GM23338 (cell line): Measurements from ENCODE around the gene TCF7L1. TPM values are rescaled to one million over a fixed set of nuclear protein-coding genes. Genes with fewer than 3 reads are reported as not detected.

Source experiments
- ATAC-seq: fragments of 200-7000 bp; cut with Tn5 transposase; 3 replicates; pipeline ENCODE4 v1.9.1; 2020
- DNase-seq: peaks from one replicate; pipeline ENCODE4 v3.0.0-alpha.2; 2015; ENCODE audit warnings: low spot score
- H2AFZ ChIP-seq: fragments of 200-600 bp; sonication (generic); 2 replicates; pipeline ENCODE4 v1.8.0; 2016; ENCODE audit warnings: antibody characterized with exemption, mild to moderate bottlenecking, moderate library complexity
- H3F3A ChIP-seq: fragments of 200-600 bp; sonication (generic); replicated peaks from 2 replicates; pipeline ENCODE4 v1.8.0; 2017; ENCODE audit warnings: antibody characterized with exemption, mixed run types, low read depth
- H3K27ac ChIP-seq: fragments of 200-600 bp; sonication (generic); 2 replicates; pipeline ENCODE4 v1.6.1; 2016; ENCODE audit warnings: low read depth
- H3K27me3 ChIP-seq: fragments of 200-600 bp; sonication (generic); 2 replicates; pipeline ENCODE4 v1.8.0; 2016; ENCODE audit warnings: mild to moderate bottlenecking, mixed run types, moderate library complexity; ENCODE audit not compliant: insufficient read depth
- H3K36me3 ChIP-seq: fragments of 200-600 bp; sonication (generic); 2 replicates; pipeline ENCODE4 v1.8.0; 2016; ENCODE audit warnings: mild to moderate bottlenecking; ENCODE audit not compliant: insufficient read depth
- H3K4me1 ChIP-seq: fragments of 200-600 bp; sonication (generic); 2 replicates; pipeline ENCODE4 v1.8.0; 2016; ENCODE audit warnings: mild to moderate bottlenecking, moderate library complexity; ENCODE audit not compliant: insufficient read depth
- H3K4me2 ChIP-seq: fragments of 200-600 bp; sonication (generic); 2 replicates; pipeline ENCODE4 v1.7.1; 2017; ENCODE audit warnings: mixed run types
- H3K4me3 ChIP-seq: fragments of 200-600 bp; sonication (generic); 2 replicates; pipeline ENCODE4 v1.6.1; 2016; ENCODE audit warnings: mixed run types
- H3K79me2 ChIP-seq: fragments of 200-600 bp; sonication (generic); replicated peaks from 2 replicates; pipeline ENCODE4 v1.8.0; 2017; ENCODE audit warnings: mild to moderate bottlenecking; ENCODE audit not compliant: insufficient read depth
- H3K9me2 ChIP-seq: fragments of 200-600 bp; sonication (generic); 2 replicates; pipeline ENCODE4 v1.8.0; 2017; ENCODE audit not compliant: insufficient read depth
- H4K20me1 ChIP-seq: fragments of 200-600 bp; sonication (generic); replicated peaks from 2 replicates; pipeline ENCODE4 v1.8.0; 2017; ENCODE audit warnings: mild to moderate bottlenecking; ENCODE audit not compliant: insufficient read depth
- H3K27ac Mint-ChIP-seq: 2 replicates; pipeline ENCODE4 v1.8.0; 2020; ENCODE audit warnings: inconsistent platforms, mild to moderate bottlenecking, moderate library complexity, mixed read lengths
- H3K27me3 Mint-ChIP-seq: 3 replicates; pipeline ENCODE4 v1.8.0; 2022; ENCODE audit warnings: low read depth, mild to moderate bottlenecking, moderate library complexity, mixed read lengths, inconsistent platforms; ENCODE audit not compliant: insufficient read depth, poor library complexity
- H3K36me3 Mint-ChIP-seq: 3 replicates; pipeline ENCODE4 v1.8.0; 2021; ENCODE audit warnings: low read depth, mild to moderate bottlenecking, inconsistent platforms, moderate library complexity, mixed read lengths
- H3K4me1 Mint-ChIP-seq: 3 replicates; pipeline ENCODE4 v1.8.0; 2020; ENCODE audit warnings: mild to moderate bottlenecking, inconsistent platforms, mixed read lengths
- H3K4me3 Mint-ChIP-seq: 3 replicates; pipeline ENCODE4 v1.8.0; 2021; ENCODE audit warnings: moderate library complexity, mild to moderate bottlenecking, inconsistent platforms, mixed read lengths
- H3K9me3 Mint-ChIP-seq: 3 replicates; pipeline ENCODE4 v1.8.0; 2020; ENCODE audit warnings: moderate library complexity, mild to moderate bottlenecking, inconsistent platforms, mixed read lengths
- CTCF ChIP-seq, 2 experiments: fragments of 200-600 bp in 1 of 2; sonication (generic) in 1 of 2; conservative IDR thresholded peaks; 2 replicates each; pipeline versions ENCODE4 v1.5.1 to v1.6.1; 2016 to 2017; ENCODE audit warnings: antibody characterized with exemption in 2 of 2, low read depth in 2 of 2, mild to moderate bottlenecking in 2 of 2, moderate library complexity in 1 of 2
- EZH2phosphoT487 ChIP-seq: fragments of 200-600 bp; sonication (generic); IDR thresholded peaks from one replicate; pipeline ENCODE4 v1.8.1; 2018; ENCODE audit warnings: antibody characterized with exemption; ENCODE audit not compliant: unreplicated experiment
- JUNB ChIP-seq: IDR thresholded peaks from one replicate; pipeline ENCODE4 v1.6.1; 2016; ENCODE audit warnings: antibody characterized with exemption; ENCODE audit not compliant: unreplicated experiment
- POLR2AphosphoS5 ChIP-seq: IDR thresholded peaks from 2 replicates; pipeline ENCODE4 v1.6.1; 2016; ENCODE audit warnings: antibody characterized with exemption, low read depth
- REST ChIP-seq: IDR thresholded peaks from one replicate; pipeline ENCODE4 v1.6.1; 2018; ENCODE audit warnings: antibody characterized with exemption; ENCODE audit not compliant: unreplicated experiment
- ZNF331 ChIP-seq: fragments of 250-450 bp; sonication (Bioruptor Pico); IDR thresholded peaks from 2 replicates; pipeline ENCODE4 v1.5.0; 2020; ENCODE audit warnings: low read depth, mild to moderate bottlenecking, moderate library complexity
- polyA plus RNA-seq: library from polyadenylated mRNA; unstranded; fragments of >200 nt; fragmentation: Nextera tagmentation; extraction: Ambion mirVana; gene quantifications from 2 replicates; pipeline ENCODE4 v1.2.1, GENCODE V29; 2016
- total RNA-seq: library from RNA; depleted of rRNA; stranded (reverse); fragments of >200 nt; shearing (Covaris generic); gene quantifications from 2 replicates; pipeline ENCODE4 v1.2.3, GENCODE V29; 2014

TCF7L1 gene
- total and polyA plus RNA-seq, 2 experiments from 2014 or later = 47.3 to 101 TPM

GRCh38 chr2:85264471-85264870, 131.3 kb downstream of the TCF7L1 start:
- Histone ChIP-seq H3K36me3 (0 out of 2 replicates have a peak, but pooled peaks cover 3% of the 10 kb centered on the region), H3K9me2 (no peaks in the 10 kb centered on the region), H3K4me1 (peaks cover 55% of the 10 kb centered on the region), H3K4me3 (no peak overlapping the region), H4K20me1 (peaks cover 33% of the 10 kb centered on the region), H3F3A (peaks cover 8% of the 10 kb centered on the region; the same call in 1 of the 2 replicates), H2AFZ (no peak overlapping the region), H3K27ac (peak overlapping the region; percentile 40; the same call in 1 of the 2 replicates), H3K4me2 (peak overlapping the region; percentile 56; the same call in 1 of the 2 replicates), H3K27me3 (no peaks in the 10 kb centered on the region), H3K79me2 (peaks cover 86% of the 10 kb centered on the region)
- peaks cover 26% of the 10 kb centered on the region for H3K27me3 Mint-ChIP-seq
- no peaks in the 10 kb centered on the region; the same call in 2 of the 3 replicates for H3K9me3 Mint-ChIP-seq
- peaks cover 43% of the 10 kb centered on the region for H3K36me3 Mint-ChIP-seq
- H3K27ac Mint-ChIP-seq = peak overlapping the region; percentile 36; the same call in 1 of the 2 replicates
- DNase-seq (peak; percentile 80), ATAC-seq (peak; percentile 53)
- peak overlapping the region; percentile 35; the same call in 1 of the 3 replicates for H3K4me3 Mint-ChIP-seq
- peaks cover 68% of the 10 kb centered on the region for H3K4me1 Mint-ChIP-seq
- TF ChIP-seq EZH2phosphoT487 = no peak
- peak; percentile 48 for TF ChIP-seq POLR2AphosphoS5

GRCh38 chr2:85265304-85265703, 132.1 kb downstream of the TCF7L1 start:
- Histone ChIP-seq H3K4me2 (peak overlapping the region; percentile 56; the same call in 1 of the 2 replicates), H3K9me2 (no peaks in the 10 kb centered on the region), H4K20me1 (peaks cover 42% of the 10 kb centered on the region), H3K27me3 (no peaks in the 10 kb centered on the region), H3F3A (peaks cover 8% of the 10 kb centered on the region; the same call in 1 of the 2 replicates), H3K27ac (peak overlapping the region; percentile 79), H2AFZ (no peak overlapping the region), H3K4me1 (peaks cover 47% of the 10 kb centered on the region), H3K36me3 (0 out of 2 replicates have a peak, but pooled peaks cover 3% of the 10 kb centered on the region), H3K79me2 (peaks cover 86% of the 10 kb centered on the region), H3K4me3 (no peak overlapping the region)
- Mint-ChIP-seq H3K9me3 (no peaks in the 10 kb centered on the region; the same call in 2 of the 3 replicates), H3K4me3 (peak overlapping the region; percentile 3; the same call in 1 of the 3 replicates), H3K4me1 (peaks cover 67% of the 10 kb centered on the region), H3K27me3 (peaks cover 23% of the 10 kb centered on the region), H3K36me3 (peaks cover 40% of the 10 kb centered on the region), H3K27ac (peak overlapping the region; percentile 8)
- peak; percentile 15; the same call in 2 of the 3 replicates for ATAC-seq
- DNase-seq = no peak
- TF ChIP-seq JUNB = no peak

- Histone ChIP-seq H4K20me1 (peaks cover 50% of the 10 kb centered on the region), H3K79me2 (peaks cover 86% of the 10 kb centered on the region), H3K4me3 (no peak overlapping the region), H3K4me1 (peaks cover 46% of the 10 kb centered on the region), H3F3A (peaks cover 8% of the 10 kb centered on the region; the same call in 1 of the 2 replicates), H3K36me3 (0 out of 2 replicates have a peak, but pooled peaks cover 3% of the 10 kb centered on the region), H3K9me2 (no peaks in the 10 kb centered on the region), H3K4me2 (0 out of 2 replicates have a peak overlapping the region, but pooled peaks have one; percentile 2), H2AFZ (no peak overlapping the region), H3K27ac (peak overlapping the region; percentile 12; the same call in 1 of the 2 replicates), H3K27me3 (no peaks in the 10 kb centered on the region)
- ATAC-seq (peak; percentile 76), DNase-seq (peak; percentile 94)
- peaks cover 40% of the 10 kb centered on the region for H3K36me3 Mint-ChIP-seq
- H3K4me1 Mint-ChIP-seq = peaks cover 69% of the 10 kb centered on the region
- H3K9me3 Mint-ChIP-seq = no peaks in the 10 kb centered on the region; the same call in 2 of the 3 replicates
- peaks cover 22% of the 10 kb centered on the region for H3K27me3 Mint-ChIP-seq
- H3K4me3 Mint-ChIP-seq = no peak overlapping the region
- TF ChIP-seq REST (no peak), ZNF331 (no peak), CTCF (conservative IDR thresholded peaks at IDR 0.05; ENCODE audit: low read depth in 2 of 2) (peak; percentile 90 to 97)
- H3K27ac Mint-ChIP-seq = peak overlapping the region; percentile 29; the same call in 1 of the 2 replicates
Observed at GRCh38 chr2:85266146-85267041, 133.2 kb downstream of the TCF7L1 start.
